GM18861 (cell line): Measurements from ENCODE around the gene MORC1.
"Not testable (repeated sequence)": the region's sequence is repeated elsewhere in the genome, so short reads cannot be mapped to it uniquely, and the experiment has no call there.

Experiments
- ATAC-seq: cut with Tn5 transposase; IDR thresholded peaks from one replicate; pipeline ENCODE4 v1.9.1; 2021; ENCODE audit not compliant: unreplicated experiment

Gene MORC1

DNA sequence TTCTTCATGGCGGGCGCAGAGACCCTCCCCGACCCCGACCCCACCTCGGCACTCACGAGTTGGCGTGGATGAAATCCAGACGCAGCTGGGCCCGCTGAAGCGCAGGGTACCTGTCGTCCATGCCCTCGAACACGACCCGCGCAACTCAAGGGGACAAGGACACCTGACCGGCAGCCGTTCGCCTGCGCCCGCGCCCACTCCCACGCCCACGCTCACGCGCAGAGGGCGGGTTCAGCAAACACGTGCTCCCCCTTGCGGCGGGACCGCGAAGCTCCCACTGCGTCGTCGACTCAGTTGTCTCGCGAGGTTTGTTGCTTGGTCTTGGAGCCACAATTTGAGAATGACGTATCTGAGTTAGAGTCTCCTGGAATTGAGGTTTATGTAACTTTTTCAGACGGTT, at the start of gene MORC1:
Gene MORC1 (minus strand): TSS at position 196 of the 400 bp plus-strand sequence. CDS start 75 bp downstream, at position 121.
- no peak for ATAC-seq

DNA sequence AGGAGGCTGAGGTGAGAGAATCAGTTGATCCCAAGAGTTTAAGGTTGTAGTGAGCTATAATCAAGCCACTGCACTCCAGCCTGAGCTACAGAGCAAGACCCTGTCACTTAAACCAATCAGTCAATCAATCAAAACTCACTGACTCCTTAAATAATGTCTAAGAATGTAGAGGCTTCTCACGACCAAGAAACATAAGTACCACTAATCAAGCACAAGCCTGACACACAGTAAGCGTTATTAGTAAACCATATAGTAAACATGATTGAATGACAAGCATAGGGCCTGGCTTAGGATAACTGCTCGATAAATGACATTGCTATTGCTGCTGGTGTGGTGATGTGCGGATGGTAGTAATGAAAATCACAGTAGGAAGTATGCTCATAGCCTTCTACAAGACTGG, 48.0 kb upstream of the MORC1 start:
- no peak for ATAC-seq

DNA sequence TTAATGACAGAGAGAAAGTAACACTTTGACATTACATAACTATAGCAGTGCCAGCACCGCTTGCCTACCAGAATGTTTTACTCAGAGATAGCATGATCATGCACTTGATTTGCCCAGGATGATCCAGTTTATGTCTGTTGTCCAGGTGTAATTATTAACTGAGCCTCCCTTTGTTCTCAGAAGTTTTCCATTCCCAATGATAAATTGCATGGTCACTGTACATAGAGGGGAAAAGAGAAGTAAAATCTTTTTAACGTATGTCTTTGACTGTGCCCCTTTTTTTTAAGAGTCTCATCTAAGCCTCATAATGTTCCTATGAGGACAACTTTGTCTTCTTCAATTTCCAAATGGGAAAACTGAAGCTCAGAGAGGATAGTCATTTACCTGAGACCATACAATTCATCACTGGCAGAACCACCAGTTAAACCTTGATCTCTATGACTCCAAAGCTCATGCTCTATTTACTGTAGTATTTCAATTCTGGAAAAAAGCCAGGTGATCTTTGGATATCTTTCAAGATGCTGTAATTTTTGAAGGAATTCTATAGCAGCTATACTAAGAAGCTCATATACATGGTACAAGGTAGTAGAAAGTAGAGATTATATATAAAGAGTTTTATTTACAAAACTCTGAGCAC, 43.7 kb upstream of the MORC1 start:
- no peak for ATAC-seq

DNA sequence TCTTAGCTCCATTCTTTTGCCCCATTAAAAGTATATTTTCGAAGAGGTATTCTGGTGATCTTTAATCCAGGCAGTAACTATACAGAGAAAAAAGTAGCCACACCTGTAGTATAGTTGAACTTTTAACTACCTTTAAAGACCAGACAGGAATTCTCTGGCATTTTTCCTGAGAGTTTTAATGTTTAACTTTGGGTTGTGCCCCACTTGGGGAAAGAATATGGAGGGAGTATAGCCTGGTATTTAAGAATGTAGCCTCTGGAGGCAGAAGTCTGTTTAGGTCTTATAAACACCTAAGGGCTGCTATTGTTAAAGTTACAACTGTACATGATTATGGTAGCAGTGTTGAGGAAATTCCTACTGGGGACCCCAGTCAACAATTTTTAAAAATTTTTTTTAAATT, 37.9 kb upstream of the MORC1 start:
- ATAC-seq = no peak

DNA sequence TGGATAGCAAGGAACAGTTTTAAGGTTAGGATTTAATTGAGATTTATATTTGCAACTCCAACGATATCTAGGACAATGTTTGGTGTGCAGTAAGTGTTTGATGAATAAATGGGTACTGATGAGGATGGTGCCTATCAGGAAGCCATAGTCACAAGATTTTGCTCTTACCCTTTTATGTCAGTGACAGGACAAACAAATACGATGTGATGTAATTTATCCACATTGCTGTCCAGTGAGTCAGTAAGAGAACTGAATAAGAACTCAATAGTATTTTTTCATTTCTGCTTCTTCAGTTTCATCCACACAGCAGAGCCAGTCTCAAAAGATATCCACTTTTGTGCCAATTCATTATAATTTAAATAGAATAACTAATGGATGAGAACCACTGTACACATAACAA, 37.0 kb upstream of the MORC1 start:
- ATAC-seq = no peak

DNA sequence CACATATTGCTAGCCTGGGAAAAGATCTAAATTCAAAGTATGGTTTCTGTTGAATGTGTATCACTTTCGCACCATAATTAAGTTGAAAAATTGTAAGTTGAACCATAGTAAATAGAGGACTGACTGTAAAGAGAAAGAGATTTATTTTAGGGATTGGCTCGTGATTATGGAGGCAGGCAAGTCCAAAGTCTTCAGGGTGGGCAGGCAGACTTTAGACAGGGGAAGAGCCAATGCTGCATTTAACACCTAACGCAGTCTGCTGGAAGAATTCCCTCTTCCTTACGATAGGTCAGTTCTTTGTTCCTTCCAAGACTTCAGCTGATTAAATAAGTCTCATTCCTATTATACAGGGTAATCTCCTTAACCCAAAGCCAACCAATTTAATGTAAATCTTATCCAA, 34.4 kb upstream of the MORC1 start:
- ATAC-seq = no peak

DNA sequence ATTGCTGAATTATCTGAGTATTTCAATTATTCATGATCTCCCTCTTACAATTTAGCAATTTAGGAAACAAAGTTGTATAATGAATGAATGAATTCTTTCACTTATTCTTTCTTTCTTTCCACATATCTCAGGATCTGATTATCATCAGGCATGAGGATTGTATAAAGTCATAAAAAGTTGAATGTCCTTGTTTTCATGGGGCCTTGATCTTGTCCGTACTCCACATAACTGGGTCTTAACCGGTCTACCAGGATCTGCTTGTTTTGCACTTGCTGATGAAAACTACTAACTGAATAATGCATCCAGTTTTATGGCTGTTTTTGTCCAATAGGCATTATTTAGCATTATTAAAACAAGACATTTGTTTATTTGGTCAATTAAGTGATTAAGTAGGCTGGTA, 31.1 kb upstream of the MORC1 start:
- ATAC-seq = no peak

GRCh38 chr3:109143646-109144045, 25.7 kb upstream of the MORC1 start:
- no peak for ATAC-seq

- no peak for ATAC-seq
These were observed 22.4 kb upstream of the MORC1 start for GRCh38 chr3:109140318-109140717.

DNA sequence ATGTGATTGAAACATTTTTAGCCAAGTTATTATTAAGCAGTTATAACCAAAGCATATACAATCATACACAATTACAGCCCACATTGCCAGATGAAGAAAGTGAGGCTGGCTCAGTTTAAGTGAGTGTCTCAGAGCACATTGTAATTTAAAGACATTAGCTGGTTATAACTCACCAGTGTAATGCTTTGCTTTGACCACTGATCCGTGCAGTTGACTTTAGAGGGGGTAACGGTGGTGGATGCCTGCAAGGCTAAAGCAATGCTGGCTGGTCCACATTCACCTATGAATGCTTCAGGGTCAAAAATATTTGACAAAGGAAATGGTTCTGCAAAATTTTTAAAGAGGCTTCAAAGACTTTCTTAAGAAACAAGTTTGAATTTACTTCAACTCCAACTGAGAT, 19.8 kb upstream of the MORC1 start:
- ATAC-seq = no peak

- no peak for ATAC-seq
These were observed 18.6 kb upstream of the MORC1 start, which contains the start of gene C3orf85 for GRCh38 chr3:109136523-109136922. Gene C3orf85 (plus strand): TSS chr3:109136719. CDS start chr3:109136848, 129 bp downstream.

DNA sequence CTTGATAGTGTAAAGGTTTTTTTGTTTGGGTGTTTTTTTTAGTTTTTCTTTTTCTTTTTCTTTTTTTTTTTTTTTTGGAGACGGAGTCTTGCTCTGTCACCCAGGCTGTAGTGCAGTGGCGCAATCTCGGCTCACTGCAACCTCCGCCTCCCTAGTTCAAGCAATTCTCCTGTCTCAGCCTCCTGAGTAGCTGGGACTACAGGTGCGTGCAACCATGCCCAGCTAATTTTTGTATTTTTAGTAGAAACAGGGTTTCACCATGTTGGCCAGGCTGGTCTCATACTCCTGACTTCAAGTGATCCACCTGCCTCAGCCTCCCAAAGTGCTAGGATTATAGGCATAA, 15.5 kb upstream of the MORC1 start:
- not testable (repeated sequence) for ATAC-seq

- no peak for ATAC-seq
These were observed 15.0 kb upstream of the MORC1 start for GRCh38 chr3:109132801-109133473.

DNA sequence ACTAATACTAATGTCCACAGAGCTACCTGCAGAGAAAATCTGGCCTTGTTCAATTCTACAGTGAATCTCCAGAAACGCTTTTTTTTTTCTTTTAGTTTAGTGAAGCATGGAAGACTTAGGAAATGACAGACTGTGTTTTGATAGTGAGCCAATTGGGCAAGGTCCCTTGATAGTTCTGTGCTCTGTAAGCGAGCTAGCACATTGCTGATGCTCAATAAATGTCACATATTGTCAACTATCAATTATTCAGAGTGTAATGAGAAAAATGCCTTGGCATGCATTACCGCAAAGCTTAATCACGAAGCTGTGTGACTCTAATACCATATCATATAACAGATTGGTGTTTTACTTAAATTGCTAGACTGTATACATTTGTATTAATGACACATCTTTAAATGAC, 13.3 kb upstream of the MORC1 start:
- ATAC-seq = no peak

DNA sequence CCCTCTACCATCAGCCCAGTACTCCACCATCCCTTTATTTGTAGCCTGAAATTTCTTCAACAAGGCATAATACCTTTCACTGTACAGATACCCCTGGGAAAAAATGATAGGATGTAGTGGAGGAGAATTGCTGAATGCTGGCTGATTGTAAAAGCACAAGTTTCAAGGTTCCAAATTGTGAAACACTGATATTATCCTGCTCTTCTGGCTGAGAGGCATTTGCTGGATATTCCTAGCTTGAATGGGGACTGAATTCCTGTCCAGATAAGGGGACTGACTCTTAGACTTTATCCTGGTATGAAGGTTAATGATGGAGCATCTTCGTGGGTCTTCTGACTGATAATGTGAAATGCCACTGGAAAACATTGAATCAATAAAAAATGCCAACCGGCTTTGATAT, 9.6 kb upstream of the MORC1 start:
- ATAC-seq = no peak

DNA sequence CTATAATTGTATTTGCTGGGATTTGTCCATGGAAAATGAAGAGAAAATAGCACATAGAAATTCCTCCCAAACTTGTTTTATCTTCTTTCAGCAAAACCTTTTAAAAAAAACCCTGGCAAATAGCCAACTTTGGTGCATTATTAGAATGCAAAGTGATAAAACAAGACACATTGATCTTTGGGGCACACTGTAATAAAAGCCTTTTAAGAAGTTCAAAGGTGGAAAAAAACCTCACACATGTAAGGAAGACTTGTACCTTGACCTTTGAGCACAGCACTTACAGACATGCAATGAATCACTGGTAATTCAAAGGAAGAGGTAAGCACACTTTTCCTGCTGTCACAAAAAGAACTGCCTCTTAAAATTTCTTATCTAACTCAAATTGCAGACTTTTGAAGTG, 8.0 kb upstream of the MORC1 start:
- no peak for ATAC-seq

DNA sequence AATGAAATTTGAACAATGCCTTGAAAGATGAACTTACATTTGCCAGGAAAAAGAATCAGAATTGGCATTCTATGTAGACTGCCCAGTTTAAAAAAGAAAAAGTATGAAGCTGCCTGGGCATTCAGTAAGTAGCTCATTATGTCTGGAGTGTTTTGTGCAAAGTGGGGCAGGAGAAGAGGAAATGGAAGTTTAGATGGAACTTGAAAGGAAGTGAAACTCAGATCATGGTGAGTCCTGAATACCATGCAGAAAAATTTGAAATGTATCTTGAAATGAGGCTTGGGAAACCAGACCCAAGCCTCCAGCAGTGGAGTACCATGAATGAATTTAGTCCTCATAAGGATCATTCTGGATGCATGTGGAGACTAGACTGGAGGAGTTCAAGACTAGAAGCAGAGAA, 4.8 kb upstream of the MORC1 start:
- ATAC-seq = no peak

DNA sequence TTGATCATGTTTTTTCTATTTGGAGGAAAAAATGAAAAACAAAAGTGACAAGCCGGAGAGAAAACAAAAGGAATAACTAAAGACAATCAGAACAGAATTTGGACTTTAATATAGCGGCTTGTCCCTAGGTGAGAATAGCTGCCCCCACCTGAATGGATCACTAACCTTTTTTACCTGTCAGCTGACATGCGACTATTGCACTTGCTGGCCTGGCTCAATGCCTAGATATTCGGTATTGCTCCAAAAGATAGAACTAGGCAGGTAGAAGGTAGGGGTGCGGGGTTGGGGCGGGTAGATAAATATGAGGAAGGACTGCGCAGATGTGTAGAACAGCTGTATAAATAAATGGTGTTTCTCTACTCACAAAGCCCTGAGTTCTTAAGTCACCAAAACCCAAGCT, 650 bp upstream of the MORC1 start:
- ATAC-seq = no peak

DNA sequence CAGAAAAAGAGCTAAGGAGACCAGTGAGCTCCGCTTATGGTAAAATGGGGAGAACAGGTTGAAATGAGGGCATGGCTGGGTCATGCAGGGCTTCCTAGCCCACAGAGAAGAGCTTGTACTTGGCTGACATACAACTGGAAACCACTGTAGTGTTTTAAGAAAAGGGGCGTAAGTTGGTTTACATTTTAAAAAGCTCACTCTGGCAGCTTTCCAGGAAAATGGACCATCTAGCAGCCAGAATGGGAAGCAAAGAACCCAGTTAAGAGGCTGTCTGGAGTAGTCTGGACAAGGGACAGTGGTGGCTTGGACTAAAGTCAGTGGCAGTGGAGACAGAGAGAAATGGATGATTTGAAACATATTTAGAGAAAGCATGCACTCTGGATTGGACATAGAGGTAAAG, 1.9 kb downstream of the MORC1 start:
- ATAC-seq = no peak

DNA sequence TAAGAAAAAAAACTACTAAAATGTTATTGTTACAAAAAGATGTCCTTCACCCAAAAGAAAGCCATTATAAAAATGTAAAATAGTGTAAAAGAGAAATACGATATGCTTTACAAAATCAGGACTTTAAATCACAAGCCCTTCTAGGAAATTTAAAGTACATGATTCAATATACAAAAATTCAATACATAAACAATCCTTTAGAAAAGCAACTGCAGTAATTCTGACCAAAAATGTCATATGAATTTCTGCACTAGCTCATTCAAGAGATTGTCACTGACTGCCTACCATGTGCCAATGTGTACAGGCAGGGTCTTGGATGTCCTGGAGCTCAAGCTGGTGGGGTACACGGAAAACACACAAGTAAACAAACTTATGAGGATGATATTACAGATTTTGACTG, 2.5 kb downstream of the MORC1 start:
- no peak for ATAC-seq

DNA sequence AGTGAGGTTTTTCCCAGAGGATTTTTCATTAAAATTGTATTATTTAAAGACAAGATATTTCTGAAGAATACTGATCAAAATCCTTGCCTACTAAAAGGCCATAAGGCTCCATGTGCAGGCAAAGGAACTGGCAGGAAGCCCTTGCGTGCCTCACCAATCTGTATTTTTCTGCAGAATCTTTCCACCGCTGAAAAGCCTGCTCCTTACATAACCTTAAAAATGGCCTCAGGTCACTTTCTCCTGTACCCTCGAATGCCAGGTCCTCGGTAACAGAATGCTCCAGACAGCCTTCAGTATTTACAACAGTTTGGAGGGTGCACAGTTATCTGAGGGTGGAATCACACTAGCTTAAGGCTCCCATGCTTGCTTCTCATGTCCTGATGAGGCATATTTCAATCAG, 3.2 kb downstream of the MORC1 start:
- ATAC-seq = no peak

DNA sequence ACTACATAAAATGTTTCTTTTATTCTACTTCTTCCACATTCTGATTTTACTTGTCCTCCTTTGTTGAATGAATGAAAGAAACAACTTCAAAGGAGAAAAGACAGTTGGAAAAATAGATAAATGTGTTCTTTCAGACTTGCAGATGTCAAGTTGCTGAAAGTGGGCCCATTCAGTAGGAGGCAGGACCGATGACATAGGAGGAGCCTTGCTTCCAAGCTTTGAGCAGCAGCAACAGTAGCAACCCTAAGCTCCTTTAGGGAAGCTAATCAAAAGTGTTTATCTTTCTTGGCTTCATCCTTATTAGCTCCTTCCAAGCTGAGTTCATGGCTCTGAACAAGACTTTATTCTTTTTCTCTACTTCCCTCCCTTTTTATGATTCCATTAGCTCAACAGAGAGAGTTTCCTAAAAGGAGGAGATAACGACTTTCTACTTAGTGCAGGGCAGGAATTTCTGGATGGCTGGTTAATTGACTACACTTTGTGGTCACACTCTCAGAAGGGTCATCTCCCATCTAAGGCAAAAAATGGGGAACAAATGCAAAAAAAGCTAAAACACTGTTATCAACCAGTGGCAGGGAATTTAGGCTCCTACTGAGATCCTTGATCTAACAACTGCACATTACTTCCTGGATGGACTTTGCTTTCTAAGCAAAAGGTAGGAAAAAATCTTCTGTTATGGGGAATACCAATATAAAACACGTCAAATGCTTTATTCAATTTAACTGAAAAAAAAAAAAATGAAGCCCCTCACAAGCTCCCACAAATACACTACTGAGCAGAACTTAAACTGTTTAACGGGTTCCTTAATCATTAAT, 4.8 kb downstream of the MORC1 start:
- ATAC-seq = no peak
